ENCODE measurements around the gene SDCBP2.

DNA sequence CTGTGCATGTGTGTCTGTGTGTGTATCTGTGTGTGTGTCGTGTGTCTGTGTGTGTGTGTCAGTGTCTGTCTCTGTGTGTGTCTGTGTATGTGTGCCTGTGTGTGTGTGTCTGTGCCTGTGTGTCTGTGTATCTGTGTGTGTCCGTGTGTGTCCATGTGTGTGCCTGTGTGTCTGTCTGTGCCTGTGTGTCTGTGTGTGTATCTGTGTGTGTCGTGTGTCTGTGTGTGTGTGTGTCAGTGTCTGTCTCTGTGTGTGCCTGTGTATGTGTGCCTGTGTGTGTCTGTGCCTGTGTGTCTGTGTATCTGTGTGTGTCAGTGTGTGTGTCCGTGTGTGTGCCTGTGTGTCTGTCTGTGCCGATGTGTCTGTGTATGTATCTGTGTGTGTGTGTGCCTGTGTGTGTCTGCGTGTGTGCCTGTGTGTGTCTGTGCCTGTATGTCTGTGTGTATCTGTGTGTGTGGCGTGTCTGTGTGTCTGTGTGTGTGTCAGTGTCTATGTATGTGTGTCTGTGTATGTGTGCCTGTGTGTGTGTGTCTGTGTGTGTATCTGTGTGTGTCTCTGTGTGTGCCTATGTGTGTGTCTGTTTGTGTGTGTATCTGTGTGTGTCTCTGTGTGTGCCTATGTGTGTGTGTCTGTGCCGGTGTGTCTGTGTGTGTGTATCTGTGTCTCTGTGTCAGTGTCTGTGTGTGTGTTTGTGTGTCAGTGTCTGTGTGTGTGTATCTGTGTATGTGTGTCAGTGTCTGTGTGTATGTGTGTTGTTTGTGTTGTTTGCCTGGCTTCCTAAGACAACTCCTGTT is 51.2 kb downstream of the SDCBP2 start:
- TF ChIP-seq, protein P1, sequence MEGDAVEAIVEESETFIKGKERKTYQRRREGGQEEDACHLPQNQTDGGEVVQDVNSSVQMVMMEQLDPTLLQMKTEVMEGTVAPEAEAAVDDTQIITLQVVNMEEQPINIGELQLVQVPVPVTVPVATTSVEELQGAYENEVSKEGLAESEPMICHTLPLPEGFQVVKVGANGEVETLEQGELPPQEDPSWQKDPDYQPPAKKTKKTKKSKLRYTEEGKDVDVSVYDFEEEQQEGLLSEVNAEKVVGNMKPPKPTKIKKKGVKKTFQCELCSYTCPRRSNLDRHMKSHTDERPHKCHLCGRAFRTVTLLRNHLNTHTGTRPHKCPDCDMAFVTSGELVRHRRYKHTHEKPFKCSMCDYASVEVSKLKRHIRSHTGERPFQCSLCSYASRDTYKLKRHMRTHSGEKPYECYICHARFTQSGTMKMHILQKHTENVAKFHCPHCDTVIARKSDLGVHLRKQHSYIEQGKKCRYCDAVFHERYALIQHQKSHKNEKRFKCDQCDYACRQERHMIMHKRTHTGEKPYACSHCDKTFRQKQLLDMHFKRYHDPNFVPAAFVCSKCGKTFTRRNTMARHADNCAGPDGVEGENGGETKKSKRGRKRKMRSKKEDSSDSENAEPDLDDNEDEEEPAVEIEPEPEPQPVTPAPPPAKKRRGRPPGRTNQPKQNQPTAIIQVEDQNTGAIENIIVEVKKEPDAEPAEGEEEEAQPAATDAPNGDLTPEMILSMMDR (IDR thresholded peaks at IDR 0.05): no peak
- TF ChIP-seq EZH2 (IDR thresholded peaks at IDR 0.05): no peak
- TF ChIP-seq EZH2phosphoT487 (IDR thresholded peaks at IDR 0.05): no peak

All from neural progenitor cell (in vitro differentiated cells).